Measurements from ENCODE around the gene PTPRE. TPM values are rescaled to one million over a fixed set of nuclear protein-coding genes. Genes with fewer than 3 reads are reported as not detected.

PTPRE gene
- total RNA-seq, 1 donor from 2014 or later, result 5.4 TPM

GRCh38 chr10:127875916-127876315 is 31.0 kb upstream of the PTPRE start:
- TF ChIP-seq CTCF (conservative IDR thresholded peaks at IDR 0.05; ENCODE audit: low read depth, low read length), result no peak
- no peak overlapping the region for H3K4me3 ChIP-seq (ENCODE audit: low read depth, low read length)
- DNase-seq (ENCODE audit: low read depth), result no peak

GRCh38 chr10:127877116-127877515 is 29.8 kb upstream of the PTPRE start:
- no peak for DNase-seq (ENCODE audit: low read depth)
- no peak for TF ChIP-seq CTCF (conservative IDR thresholded peaks at IDR 0.05; ENCODE audit: low read depth, low read length)
- no peak overlapping the region for H3K4me3 ChIP-seq (ENCODE audit: low read depth, low read length)

- DNase-seq (ENCODE audit: low read depth), result no peak
- no peak overlapping the region for H3K4me3 ChIP-seq (ENCODE audit: low read depth, low read length)
- no peak for TF ChIP-seq CTCF (conservative IDR thresholded peaks at IDR 0.05; ENCODE audit: low read depth, low read length)
Measured at GRCh38 chr10:127877699-127878098, 29.2 kb upstream of the PTPRE start.

- no peak for TF ChIP-seq CTCF (conservative IDR thresholded peaks at IDR 0.05; ENCODE audit: low read depth, low read length)
- peak; percentile 51 for DNase-seq (ENCODE audit: low read depth)
- H3K4me3 ChIP-seq (ENCODE audit: low read depth, low read length), result no peak overlapping the region
Measured at GRCh38 chr10:127878475-127879055, 28.3 kb upstream of the PTPRE start.

GRCh38 chr10:127880557-127880956 is 26.3 kb upstream of the PTPRE start:
- H3K4me3 ChIP-seq (ENCODE audit: low read depth, low read length), result no peak overlapping the region
- no peak for TF ChIP-seq CTCF (conservative IDR thresholded peaks at IDR 0.05; ENCODE audit: low read depth, low read length)
- DNase-seq (ENCODE audit: low read depth), result no peak

GRCh38 chr10:127881262-127881661 is 25.6 kb upstream of the PTPRE start:
- no peak for DNase-seq (ENCODE audit: low read depth)
- no peak for TF ChIP-seq CTCF (conservative IDR thresholded peaks at IDR 0.05; ENCODE audit: low read depth, low read length)
- no peak overlapping the region for H3K4me3 ChIP-seq (ENCODE audit: low read depth, low read length)

GRCh38 chr10:127882391-127882790 is 24.5 kb upstream of the PTPRE start:
- no peak overlapping the region for H3K4me3 ChIP-seq (ENCODE audit: low read depth, low read length)
- no peak for TF ChIP-seq CTCF (conservative IDR thresholded peaks at IDR 0.05; ENCODE audit: low read depth, low read length)
- DNase-seq (ENCODE audit: low read depth), result no peak
